Liver (tissue), 9 donors: Measurements from ENCODE around the gene METTL4. TPM values are rescaled to one million over a fixed set of nuclear protein-coding genes. Genes with fewer than 3 reads are reported as not detected.

Source experiments
- DNase-seq: peaks from one replicate; pipeline ENCODE4 v3.0.0-alpha.2; 2017; ENCODE audit warnings: low spot score
- H3K27ac ChIP-seq, 2 donors: one replicate each; pipeline ENCODE4 v1.7.0; 2013; ENCODE audit warnings: inconsistent platforms in 2 of 2, low read length in 2 of 2, control low read depth in 1 of 2, low read depth in 1 of 2, mild to moderate bottlenecking in 1 of 2
- H3K27me3 ChIP-seq, 4 donors: one replicate each; pipeline versions ENCODE4 v1.6.1 to v1.7.0; 2013; ENCODE audit warnings: low read length in 3 of 4, inconsistent platforms in 1 of 4, mild to moderate bottlenecking in 1 of 4, moderate library complexity in 1 of 4; ENCODE audit not compliant: control insufficient read depth in 4 of 4, insufficient read depth in 4 of 4
- H3K36me3 ChIP-seq, 4 donors: one replicate each; pipeline versions ENCODE4 v1.6.1 to v1.7.0; 2013; ENCODE audit warnings: low read length in 3 of 4, mild to moderate bottlenecking in 3 of 4, low read depth in 1 of 4, moderate library complexity in 1 of 4; ENCODE audit not compliant: control insufficient read depth in 4 of 4, insufficient read depth in 3 of 4
- H3K4me1 ChIP-seq, 4 donors: one replicate each; pipeline versions ENCODE4 v1.6.1 to v1.7.0; 2013; ENCODE audit warnings: low read length in 3 of 4, mild to moderate bottlenecking in 3 of 4, moderate library complexity in 1 of 4; ENCODE audit not compliant: control insufficient read depth in 4 of 4, insufficient read depth in 4 of 4
- H3K4me3 ChIP-seq, 3 donors: one replicate each; pipeline versions ENCODE4 v1.6.1 to v1.7.0; 2013; ENCODE audit warnings: low read length in 3 of 3, control low read depth in 1 of 3, low read depth in 1 of 3, mild to moderate bottlenecking in 1 of 3
- H3K9ac ChIP-seq, 2 donors: one replicate each; pipeline ENCODE4 v1.7.0; 2013; ENCODE audit warnings: low read length in 2 of 2, mild to moderate bottlenecking in 2 of 2, moderate library complexity in 2 of 2, control low read depth in 1 of 2, low read depth in 1 of 2
- H3K9me3 ChIP-seq, 4 donors: one replicate each; pipeline versions ENCODE4 v1.6.1 to v1.7.0; 2013; ENCODE audit warnings: low read length in 3 of 4; ENCODE audit not compliant: control insufficient read depth in 4 of 4
- ATF3 ChIP-seq: IDR thresholded peaks from 2 replicates; pipeline ENCODE4 v1.6.1; 2016; ENCODE audit warnings: antibody characterized with exemption
- CTCF ChIP-seq: fragments of 150-350 bp; IDR thresholded peaks from 2 replicates; pipeline ENCODE4 v1.5.1; 2017; ENCODE audit warnings: improper control_type of control experiment, low read depth, low read length; ENCODE audit not compliant: missing input control
- EGR1 ChIP-seq, 2 donors: IDR thresholded peaks; 2 replicates each; pipeline ENCODE4 v1.6.1; 2016 to 2018; ENCODE audit warnings: antibody characterized with exemption in 2 of 2, low read depth in 2 of 2
- FOXA1 ChIP-seq: IDR thresholded peaks from 2 replicates; pipeline ENCODE4 v1.6.1; 2016; ENCODE audit warnings: antibody characterized with exemption
- FOXA2 ChIP-seq: IDR thresholded peaks from 2 replicates; pipeline ENCODE4 v1.6.1; 2016; ENCODE audit warnings: antibody characterized with exemption
- GABPA ChIP-seq, 2 donors: IDR thresholded peaks in 1 of 2; conservative IDR thresholded peaks in 1 of 2; 2 replicates each; pipeline ENCODE4 v1.6.1; 2016; ENCODE audit warnings: antibody characterized with exemption in 2 of 2, mild to moderate bottlenecking in 1 of 2, moderate library complexity in 1 of 2
- HNF4A ChIP-seq, 2 donors: conservative IDR thresholded peaks; 2 replicates each; pipeline ENCODE4 v1.6.1; 2016; ENCODE audit warnings: antibody characterized with exemption in 2 of 2, mild to moderate bottlenecking in 2 of 2
- HNF4G ChIP-seq: IDR thresholded peaks from 2 replicates; pipeline ENCODE4 v1.6.1; 2016; ENCODE audit warnings: antibody characterized with exemption
- JUND ChIP-seq, 2 donors: IDR thresholded peaks; 2 replicates each; pipeline ENCODE4 v1.6.1; 2016; ENCODE audit warnings: antibody characterized with exemption in 2 of 2
- MAX ChIP-seq: IDR thresholded peaks from 2 replicates; pipeline ENCODE4 v1.6.1; 2016; ENCODE audit warnings: antibody characterized with exemption
- NR2F2 ChIP-seq: IDR thresholded peaks from 2 replicates; pipeline ENCODE4 v1.6.1; 2016; ENCODE audit warnings: antibody characterized with exemption
- RAD21 ChIP-seq, 2 donors: IDR thresholded peaks; 2 replicates each; pipeline ENCODE4 v1.6.1; 2016; ENCODE audit warnings: antibody characterized with exemption in 2 of 2, mild to moderate bottlenecking in 2 of 2
- REST ChIP-seq: IDR thresholded peaks from 2 replicates; pipeline ENCODE4 v1.6.1; 2016; ENCODE audit warnings: antibody characterized with exemption, mild to moderate bottlenecking
- RXRA ChIP-seq, 2 donors: IDR thresholded peaks; 2 replicates each; pipeline ENCODE4 v1.6.1; 2017 to 2018; ENCODE audit warnings: antibody characterized with exemption in 2 of 2, mild to moderate bottlenecking in 1 of 2
- SP1 ChIP-seq: IDR thresholded peaks from 2 replicates; pipeline ENCODE4 v1.6.1; 2018; ENCODE audit warnings: antibody characterized with exemption, mild to moderate bottlenecking
- TAF1 ChIP-seq: conservative IDR thresholded peaks from 2 replicates; pipeline ENCODE4 v1.6.1; 2016; ENCODE audit warnings: antibody characterized with exemption, mild to moderate bottlenecking
- YY1 ChIP-seq: IDR thresholded peaks from 2 replicates; pipeline ENCODE4 v1.6.1; 2016; ENCODE audit warnings: antibody characterized with exemption, mild to moderate bottlenecking
- ZBTB33 ChIP-seq: IDR thresholded peaks from 2 replicates; pipeline ENCODE4 v1.6.1; 2016; ENCODE audit warnings: antibody characterized with exemption
- WGBS: extraction: QIAGEN DNeasy Blood & Tissue Kit; methylation state at CpG from one replicate; pipeline ENCODE4 v1.1.7; 2013; 5-methylcytosine and 5-hydroxymethylcytosine counted together
- polyA plus RNA-seq, 2 donors: library from polyadenylated mRNA; stranded (reverse) in 1 of 2; unstranded in 1 of 2; fragments of 200-250 nt in 1 of 2; fragments of >200 nt in 1 of 2; fragmentation: Nextera tagmentation in 1 of 2; extraction: Ambion mirVana in 1 of 2; gene quantifications; one replicate each; pipeline versions ENCODE4 v1.2.1 to v1.2.3, GENCODE V29; 2013 to 2015
- total RNA-seq, 2 donors: library from RNA; depleted of rRNA; stranded (reverse); fragments of >200 nt; gene quantifications; one replicate each; pipeline ENCODE4 v1.2.3, GENCODE V29; 2014
- donor health status: healthy.
- donor health status: healthy.
- donor health status: healthy.
- donor health status: healthy.
- donor health status: healthy.

The METTL4 gene
- total and polyA plus RNA-seq, 4 donors = 1.9 to 13.9 (median 3.5) TPM

GRCh38 chr18:2534906-2535305, 36.4 kb downstream of the METTL4 start:
- H3K4me3 ChIP-seq = no peak overlapping the region
- no peak for DNase-seq
- H3K36me3 ChIP-seq = no peaks in the 10 kb centered on the region
- no peak overlapping the region for H3K9ac ChIP-seq
- WGBS = 100% methylated on average over 1 of the region's 1 CpG
- H3K4me1 ChIP-seq = no peaks in the 10 kb centered on the region
- TF ChIP-seq NR2F2 (no peak), JUND (IDR thresholded peaks at IDR 0.05) (no peak), MAX (no peak), GABPA (IDR thresholded peaks at IDR 0.05 in 1 of 2, conservative IDR thresholded peaks at IDR 0.05 in 1 of 2) (no peak), RXRA (IDR thresholded peaks at IDR 0.05) (no peak), FOXA1 (no peak), ZBTB33 (no peak), YY1 (no peak), FOXA2 (no peak), HNF4G (no peak), RAD21 (IDR thresholded peaks at IDR 0.05) (no peak), HNF4A (conservative IDR thresholded peaks at IDR 0.05) (no peak), TAF1 (no peak), ATF3 (no peak), EGR1 (IDR thresholded peaks at IDR 0.05; ENCODE audit: low read depth in 2 of 2) (no peak)
- no peak overlapping the region for H3K27ac ChIP-seq
- H3K27me3 ChIP-seq = no peaks in the 10 kb centered on the region
- H3K9me3 ChIP-seq = no peaks in the 10 kb centered on the region

- Histone ChIP-seq H3K36me3 (no peaks in the 10 kb centered on the region), H3K9ac (no peak overlapping the region), H3K4me1 (no peaks in the 10 kb centered on the region), H3K27ac (no peak overlapping the region), H3K9me3 (no peaks in the 10 kb centered on the region), H3K4me3 (no peak overlapping the region), H3K27me3 (no peaks in the 10 kb centered on the region)
- no peak for DNase-seq
- no peak for TF ChIP-seq ZBTB33
- TF ChIP-seq RAD21 (IDR thresholded peaks at IDR 0.05) = no peak
- TF ChIP-seq YY1 = no peak
- TF ChIP-seq NR2F2 = no peak
- TF ChIP-seq CTCF = no peak
- TF ChIP-seq REST = no peak
- TF ChIP-seq JUND (IDR thresholded peaks at IDR 0.05) = no peak
- TF ChIP-seq EGR1 (IDR thresholded peaks at IDR 0.05; ENCODE audit: low read depth in 2 of 2) = no peak
- TF ChIP-seq ATF3 = no peak
- no peak for TF ChIP-seq MAX
- TF ChIP-seq HNF4A (conservative IDR thresholded peaks at IDR 0.05) = no peak
- TF ChIP-seq HNF4G = no peak
- TF ChIP-seq RXRA (IDR thresholded peaks at IDR 0.05) = no peak
- TF ChIP-seq GABPA (IDR thresholded peaks at IDR 0.05 in 1 of 2, conservative IDR thresholded peaks at IDR 0.05 in 1 of 2) = no peak
- TF ChIP-seq TAF1 = no peak
- no peak for TF ChIP-seq FOXA2
- no peak for TF ChIP-seq SP1
- TF ChIP-seq FOXA1 = no peak
- 98% methylated on average over 2 of the region's 2 CpGs for WGBS
Measured at GRCh38 chr18:2532797-2533196, 38.5 kb downstream of the METTL4 start.
